Muscle of leg (tissue), 11 donors: ENCODE measurements around the gene STX12. TPM values are rescaled to one million over a fixed set of nuclear protein-coding genes. Genes with fewer than 3 reads are reported as not detected.
"Not testable (repeated sequence)": the region's sequence is repeated elsewhere in the genome, so short reads cannot be mapped to it uniquely, and the experiment has no call there.

Source experiments
- DNase-seq: peaks from one replicate; pipeline ENCODE4 v3.0.0; 2013
- H3K27ac ChIP-seq: one replicate; pipeline ENCODE4 v1.5.1; 2013; ENCODE audit warnings: mild to moderate bottlenecking, low read length, control low read depth
- H3K27me3 ChIP-seq: one replicate; pipeline ENCODE4 v1.6.1; 2013; ENCODE audit warnings: low read length; ENCODE audit not compliant: control insufficient read depth, insufficient read depth
- H3K36me3 ChIP-seq: one replicate; pipeline ENCODE4 v1.6.1; 2013; ENCODE audit warnings: low read length; ENCODE audit not compliant: control insufficient read depth, insufficient read depth
- H3K4me1 ChIP-seq: one replicate; pipeline ENCODE4 v1.6.1; 2013; ENCODE audit warnings: low read length; ENCODE audit not compliant: control insufficient read depth, insufficient read depth
- H3K4me3 ChIP-seq: one replicate; pipeline ENCODE4 v1.5.1; 2013; ENCODE audit warnings: low read length, control low read depth
- H3K9me3 ChIP-seq: replicated peaks from 2 replicates; pipeline ENCODE4 v1.6.1; 2013; ENCODE audit warnings: low read depth, low read length; ENCODE audit not compliant: control insufficient read depth
- WGBS: methylation state at CpG from one replicate; pipeline ENCODE4 v1.1.5; 2013; ENCODE audit warnings: missing lambda C conversion rate; ENCODE audit not compliant: insufficient coverage; 5-methylcytosine and 5-hydroxymethylcytosine counted together
- polyA plus RNA-seq, 8 donors: library from polyadenylated mRNA; unstranded; fragments of 120-200 nt; gene quantifications; one replicate each; pipeline versions ENCODE4 v1.2.1 to v1.2.3, GENCODE V29; 2013; ENCODE audit warnings: inconsistent platforms in 1 of 8, low replicate concordance in 1 of 8; ENCODE audit not compliant: insufficient read length in 8 of 8, insufficient read depth in 1 of 8
- total RNA-seq: library from RNA; stranded (reverse); fragments of 120-200 nt; gene quantifications from one replicate; pipeline ENCODE4 v1.2.4, GENCODE V29; 2013

The STX12 gene
- total and polyA plus RNA-seq, 9 donors = 24.4 to 33.9 (median 28.4) TPM

GRCh38 chr1:27821761-27822315 is 48.8 kb downstream of the STX12 start:
- H3K4me3 ChIP-seq = no peak overlapping the region
- no peaks in the 10 kb centered on the region for H3K9me3 ChIP-seq
- no peak overlapping the region for H3K27ac ChIP-seq
- WGBS = no CpG with 5 or more reads among the region's 8 CpGs
- DNase-seq = no peak
- no peaks in the 10 kb centered on the region for H3K4me1 ChIP-seq
- peaks cover 28% of the 10 kb centered on the region for H3K36me3 ChIP-seq
- H3K27me3 ChIP-seq = no peaks in the 10 kb centered on the region

GRCh38 chr1:27823784-27824183 is 50.8 kb downstream of the STX12 start:
- H3K9me3 ChIP-seq = no peaks in the 10 kb centered on the region
- peaks cover 16% of the 10 kb centered on the region for H3K36me3 ChIP-seq
- WGBS = no CpG with 5 or more reads among the region's 4 CpGs

GRCh38 chr1:27824411-27824810 is 51.4 kb downstream of the STX12 start:
- no peaks in the 10 kb centered on the region for H3K4me1 ChIP-seq
- peaks cover 12% of the 10 kb centered on the region for H3K36me3 ChIP-seq
- WGBS = no CpG with 5 or more reads among the region's 4 CpGs
- no peaks in the 10 kb centered on the region for H3K9me3 ChIP-seq
- DNase-seq = no peak
- H3K27ac ChIP-seq = no peak overlapping the region
- no peak overlapping the region for H3K4me3 ChIP-seq
- H3K27me3 ChIP-seq = no peaks in the 10 kb centered on the region

More at GRCh38 chr1:27823784-27824183, 50.8 kb downstream of the STX12 start:
- no peaks in the 10 kb centered on the region for H3K4me1 ChIP-seq
- no peak overlapping the region for H3K27ac ChIP-seq
- no peak for DNase-seq
- no peaks in the 10 kb centered on the region for H3K27me3 ChIP-seq
- H3K4me3 ChIP-seq = no peak overlapping the region

GRCh38 chr1:27829339-27829960 is 56.4 kb downstream of the STX12 start:
- H3K4me3 ChIP-seq, H3K27ac ChIP-seq, H3K27me3 ChIP-seq, H3K36me3 ChIP-seq, H3K9me3 ChIP-seq, DNase-seq: not testable (repeated sequence)
- WGBS = 82% methylated on average over 1 of the region's 4 CpGs
- H3K4me1 ChIP-seq = peaks cover 10% of the 10 kb centered on the region

GRCh38 chr1:27830621-27831440 is 57.8 kb downstream of the STX12 start, which contains the start of gene PPP1R8:
TSS of gene PPP1R8 (plus strand) at chr1:27830782. CDS start at chr1:27830836, 54 bp downstream.
- Histone ChIP-seq H3K36me3 (peaks cover 9% of the 10 kb centered on the region), H3K4me3 (peak within 1 kb of the TSS; percentile 66), H3K4me1 (peaks cover 10% of the 10 kb centered on the region), H3K27ac (peak within 1 kb of the TSS; percentile 96), H3K9me3 (no peaks in the 10 kb centered on the region), H3K27me3 (no peaks in the 10 kb centered on the region)
- peak; percentile 99 for DNase-seq
- WGBS = under 1% methylated on average over 42 of the region's 60 CpGs

- H3K4me3 ChIP-seq = peak overlapping the region; percentile 66
- peaks cover 10% of the 10 kb centered on the region for H3K4me1 ChIP-seq
- H3K9me3 ChIP-seq = no peaks in the 10 kb centered on the region
- 80% methylated on average over 1 of the region's 10 CpGs for WGBS
- no peaks in the 10 kb centered on the region for H3K27me3 ChIP-seq
- peaks cover 9% of the 10 kb centered on the region for H3K36me3 ChIP-seq
- no peak overlapping the region for H3K27ac ChIP-seq
- DNase-seq = no peak
Observed at GRCh38 chr1:27831568-27832410, 58.8 kb downstream of the STX12 start.

GRCh38 chr1:27832762-27833161 is 59.7 kb downstream of the STX12 start:
- Histone ChIP-seq H3K4me3 (no peak overlapping the region), H3K9me3 (no peaks in the 10 kb centered on the region), H3K27me3 (no peaks in the 10 kb centered on the region), H3K27ac (no peak overlapping the region), H3K36me3 (peaks cover 9% of the 10 kb centered on the region), H3K4me1 (peaks cover 10% of the 10 kb centered on the region)
- no peak for DNase-seq
- no CpG with 5 or more reads among the region's 2 CpGs for WGBS

- 100% methylated on average over 1 of the region's 3 CpGs for WGBS
- Histone ChIP-seq H3K36me3 (peaks cover 9% of the 10 kb centered on the region), H3K4me1 (peaks cover 10% of the 10 kb centered on the region)
Observed at GRCh38 chr1:27833470-27833869, 60.5 kb downstream of the STX12 start.

GRCh38 chr1:27835046-27835445 is 62.0 kb downstream of the STX12 start:
- H3K36me3 ChIP-seq = peaks cover 21% of the 10 kb centered on the region

More at GRCh38 chr1:27833470-27833869, 60.5 kb downstream of the STX12 start:
- no peak for DNase-seq
- Histone ChIP-seq H3K27ac (no peak overlapping the region), H3K9me3 (no peaks in the 10 kb centered on the region), H3K4me3 (no peak overlapping the region), H3K27me3 (no peaks in the 10 kb centered on the region)

More at GRCh38 chr1:27835046-27835445, 62.0 kb downstream of the STX12 start:
- H3K27ac ChIP-seq = no peak overlapping the region
- H3K27me3 ChIP-seq = no peaks in the 10 kb centered on the region
- no peak for DNase-seq
- peaks cover 8% of the 10 kb centered on the region for H3K4me1 ChIP-seq
- no peaks in the 10 kb centered on the region for H3K9me3 ChIP-seq
- H3K4me3 ChIP-seq = no peak overlapping the region
